Measurements from ENCODE around the gene PLEKHA5.
A peak's percentile ranks its signal among the peaks of the same experiment; 100 is the strongest.

Gene PLEKHA5

DNA sequence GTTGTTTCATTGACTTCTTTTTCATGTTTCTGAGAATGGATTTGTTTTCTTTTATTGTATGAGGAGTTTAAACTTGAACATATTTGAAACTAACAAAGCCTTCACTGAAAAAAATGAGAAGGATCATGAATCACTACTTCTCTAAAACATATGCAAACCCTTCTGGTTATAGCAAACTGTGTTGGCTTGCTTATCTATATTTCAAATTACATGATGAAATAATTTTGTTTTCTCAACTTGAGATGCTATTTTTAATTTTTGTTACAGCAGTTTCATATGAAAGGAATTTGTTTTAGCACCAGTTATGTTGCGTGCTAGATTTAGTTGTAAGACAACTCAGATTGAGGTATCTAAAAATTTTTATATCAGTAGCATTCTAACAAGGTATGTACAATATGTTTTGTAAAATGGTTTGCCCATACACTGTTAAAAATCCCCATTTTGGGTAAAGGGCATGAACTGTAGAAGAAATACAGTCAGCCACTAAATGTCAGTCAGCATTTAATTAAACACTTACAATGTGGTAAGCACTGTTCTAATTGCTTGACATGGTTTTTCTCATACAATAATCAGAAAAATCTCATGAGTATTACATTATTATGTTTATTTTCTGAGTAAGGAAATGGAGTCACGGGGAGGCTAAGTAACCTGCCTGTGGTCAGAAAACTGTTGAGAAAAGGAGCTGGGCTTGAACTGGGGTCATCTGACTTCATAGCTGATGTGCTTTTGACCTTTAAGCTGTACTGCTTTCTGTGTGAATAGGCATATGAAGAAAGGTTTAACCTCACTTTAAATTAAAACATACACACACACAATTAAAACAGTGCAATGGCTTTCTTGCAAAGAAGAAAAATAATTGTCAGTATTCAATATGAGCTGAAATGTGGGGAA, 105.7 kb downstream of the PLEKHA5 start:
- DNase-seq (ENCODE audit: low read depth) = peak; percentile 55

DNA sequence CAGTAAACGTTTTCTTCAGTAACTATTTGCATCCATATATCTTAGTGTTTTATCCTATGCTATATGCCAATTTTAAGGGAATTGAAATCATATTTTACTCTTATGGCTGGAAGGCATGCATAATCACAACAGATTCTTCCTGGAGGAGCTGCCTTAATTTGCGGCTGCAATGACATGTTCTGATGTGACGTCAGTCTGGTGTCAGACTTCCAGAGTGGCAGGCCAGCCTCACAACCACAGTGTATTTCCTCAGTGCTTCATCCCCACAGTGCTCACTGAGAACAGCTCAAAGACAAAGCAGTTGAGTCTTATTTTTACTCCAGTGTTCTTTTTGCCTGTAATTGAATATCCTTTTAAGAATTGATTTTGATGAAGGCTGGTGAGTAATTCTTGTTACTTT, 107.1 kb downstream of the PLEKHA5 start:
- peak; percentile 73 for DNase-seq (ENCODE audit: low read depth)

DNA sequence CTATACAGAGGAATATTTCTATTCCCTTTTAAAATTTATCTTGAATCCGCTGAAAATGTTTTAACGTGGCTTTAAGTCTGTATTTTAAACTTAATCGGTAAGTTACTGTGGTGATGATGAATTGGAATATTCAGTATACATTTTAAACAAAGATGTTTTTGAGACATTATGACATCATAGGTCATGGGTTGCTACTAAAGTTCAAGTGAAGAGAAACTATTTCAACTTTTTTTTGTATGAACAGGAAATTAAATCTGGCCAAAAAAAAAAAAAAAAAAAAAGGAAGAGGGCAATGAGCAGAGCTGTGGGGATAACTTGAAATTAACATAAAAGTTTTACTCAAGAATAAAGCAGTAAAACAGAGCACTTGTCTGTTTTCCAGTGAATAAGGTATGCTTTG, 109.0 kb downstream of the PLEKHA5 start:
- no peak for DNase-seq (ENCODE audit: low read depth)

DNA sequence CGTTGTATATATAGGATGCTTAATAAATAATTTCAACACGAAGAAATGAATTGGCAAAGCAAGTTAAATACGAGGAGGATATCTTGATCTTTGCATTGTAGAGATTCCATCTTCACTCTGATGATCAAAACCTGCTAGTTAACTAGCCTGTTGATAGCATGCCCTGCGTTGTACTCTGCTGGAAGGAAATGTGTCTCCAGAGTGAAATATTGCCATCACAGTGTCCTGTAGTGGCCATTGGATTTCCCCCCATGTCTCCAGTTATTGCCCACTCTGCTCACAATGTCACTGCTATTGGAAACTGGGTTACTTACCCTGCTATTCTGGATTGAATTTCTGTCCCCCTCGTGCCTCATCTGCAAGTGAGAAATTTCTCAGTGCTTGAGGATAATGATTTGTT, 109.6 kb downstream of the PLEKHA5 start:
- no peak for DNase-seq (ENCODE audit: low read depth)

DNA sequence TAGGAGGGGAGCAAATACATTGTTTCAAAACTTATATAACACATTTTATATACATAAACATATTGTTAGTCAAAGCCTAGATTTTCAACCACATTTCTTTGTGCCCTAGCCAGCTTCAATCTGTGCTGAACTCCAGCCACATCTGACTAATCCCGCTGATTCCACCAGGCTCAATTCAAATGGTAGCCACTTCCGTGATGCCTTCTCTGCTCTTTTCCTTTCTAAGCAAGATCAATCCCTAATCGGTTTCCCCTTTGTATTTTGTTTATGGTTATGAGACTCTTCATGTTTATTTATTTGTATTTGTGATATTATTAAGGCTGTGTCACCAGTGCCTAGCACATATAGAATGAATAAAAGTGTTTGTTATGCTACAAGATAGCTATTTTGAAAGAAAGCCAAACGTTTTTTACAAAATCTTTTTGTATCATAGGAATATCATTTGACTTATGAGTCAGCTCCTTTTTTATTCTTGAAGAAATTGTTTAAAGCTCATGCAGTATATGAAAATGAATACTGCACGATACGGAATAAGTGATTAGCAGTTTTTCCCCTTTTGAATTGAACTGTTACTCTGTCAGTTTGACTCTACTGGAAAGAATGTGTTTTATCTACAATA, 110.2 kb downstream of the PLEKHA5 start:
- DNase-seq (ENCODE audit: low read depth) = peak; percentile 26

DNA sequence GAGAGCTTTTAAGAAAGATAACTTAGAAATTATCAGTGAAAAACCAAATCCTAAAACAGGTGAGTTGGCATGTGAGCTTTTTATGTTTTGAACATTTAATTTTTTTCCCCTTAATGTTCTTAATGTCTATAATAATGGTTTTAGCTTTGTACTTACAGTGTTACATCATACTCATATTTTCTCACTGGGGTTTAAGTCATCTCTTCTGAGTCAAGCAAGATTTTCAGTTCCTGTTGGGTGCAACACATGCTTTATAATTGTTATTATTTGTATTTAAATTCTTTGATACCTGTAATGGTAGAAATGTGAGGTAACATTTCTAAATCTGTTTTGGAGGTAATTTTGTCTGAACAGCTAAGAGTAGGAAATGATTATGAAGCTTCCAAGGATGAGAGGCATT, 113.0 kb downstream of the PLEKHA5 start:
- DNase-seq (ENCODE audit: low read depth) = no peak

DNA sequence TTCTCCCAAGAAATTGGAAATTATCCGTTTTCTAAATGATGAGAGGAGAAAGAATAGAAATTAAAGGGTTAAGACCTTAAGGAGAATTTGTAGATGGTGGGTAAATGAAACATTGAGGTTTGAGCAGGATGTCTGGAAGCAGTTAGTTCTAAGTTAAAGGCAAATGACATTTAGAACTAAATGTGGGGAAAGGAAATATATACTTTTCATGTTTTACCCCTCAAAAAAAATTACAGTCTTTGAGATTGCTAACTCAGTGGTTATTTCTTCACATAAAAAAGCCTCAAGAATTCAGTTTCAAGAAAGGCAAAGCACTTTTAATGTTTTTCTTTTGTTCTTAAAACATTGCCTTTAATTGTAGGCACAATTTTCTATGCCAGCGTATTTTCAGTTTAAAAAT, 114.0 kb downstream of the PLEKHA5 start:
- DNase-seq (ENCODE audit: low read depth) = no peak

DNA sequence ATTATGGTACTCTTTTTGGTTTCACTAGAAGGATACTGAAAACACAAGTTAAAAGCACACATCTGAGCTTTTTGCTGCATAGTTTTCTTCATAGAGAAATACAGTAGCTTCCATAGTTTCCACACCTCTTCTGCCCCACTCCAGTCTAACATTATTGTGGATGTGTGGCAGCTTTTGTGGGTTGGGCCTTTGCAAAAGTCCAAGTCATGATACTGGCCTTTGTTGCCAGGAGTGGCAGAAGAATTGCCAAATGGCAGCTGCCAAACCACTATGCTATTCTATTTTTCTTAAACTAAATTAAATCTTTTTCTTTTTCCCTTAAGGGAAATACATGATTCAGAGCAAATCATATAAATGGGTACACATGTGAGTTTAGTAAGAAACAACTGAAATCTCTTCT, 114.8 kb downstream of the PLEKHA5 start:
- peak; percentile 15 for DNase-seq (ENCODE audit: low read depth)

DNA sequence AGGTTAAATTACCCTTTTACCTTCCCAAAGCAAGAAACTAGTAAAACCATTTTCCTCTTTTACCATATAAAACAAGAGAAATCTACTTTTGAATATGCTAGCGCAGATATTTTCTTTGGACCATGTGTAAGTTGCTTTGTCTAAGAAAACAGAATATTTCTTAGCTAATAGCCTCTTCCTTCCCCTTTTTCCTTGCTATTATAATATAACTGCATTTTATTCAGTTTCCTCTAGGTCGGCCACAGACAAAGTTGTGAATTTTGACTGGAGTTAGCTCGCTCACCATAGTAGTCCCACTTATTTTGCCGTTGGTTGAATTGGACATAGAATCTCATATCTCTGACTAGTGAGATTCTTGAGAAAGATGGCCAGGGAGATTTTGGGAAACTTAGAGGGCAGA, 115.6 kb downstream of the PLEKHA5 start:
- DNase-seq (ENCODE audit: low read depth) = no peak

DNA sequence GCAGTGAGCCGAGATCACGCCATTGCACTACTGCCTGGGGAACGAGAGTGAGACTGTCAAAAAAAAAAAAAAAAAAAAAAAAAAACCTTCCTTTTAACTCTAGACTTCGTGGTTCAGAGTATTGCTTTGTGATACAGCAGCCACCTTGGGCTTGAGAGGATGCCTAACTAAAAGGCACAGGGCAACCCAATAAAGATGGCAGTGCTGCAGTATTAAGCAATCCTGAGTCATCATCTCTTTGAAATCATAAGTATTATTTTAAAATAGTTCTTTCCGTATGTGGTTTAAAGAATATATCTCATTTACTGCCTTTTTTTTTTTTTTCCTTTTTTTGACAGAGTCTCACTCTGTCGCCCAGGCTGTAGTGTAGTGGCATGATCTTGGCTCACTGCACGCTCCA, 116.1 kb downstream of the PLEKHA5 start:
- no peak for DNase-seq (ENCODE audit: low read depth)

DNA sequence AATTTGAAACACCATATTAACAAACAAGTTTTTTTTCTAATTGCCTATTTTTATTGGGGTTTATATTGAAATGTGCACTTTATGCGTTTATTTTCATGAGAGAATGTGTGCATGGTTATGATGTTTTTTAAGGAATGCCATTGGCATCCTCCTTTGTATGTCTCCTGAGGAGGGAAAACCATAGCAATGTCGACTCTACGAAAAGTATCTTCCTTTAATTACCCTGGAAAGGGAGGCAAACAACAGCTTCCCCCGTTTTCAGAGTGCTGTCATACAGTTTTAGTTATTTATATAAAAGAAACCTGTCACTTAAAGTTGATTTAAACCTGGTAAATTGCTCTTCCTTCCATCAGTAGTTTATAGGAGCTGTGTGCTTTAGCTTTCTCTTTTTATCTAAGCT, 117.4 kb downstream of the PLEKHA5 start:
- DNase-seq (ENCODE audit: low read depth) = no peak

DNA sequence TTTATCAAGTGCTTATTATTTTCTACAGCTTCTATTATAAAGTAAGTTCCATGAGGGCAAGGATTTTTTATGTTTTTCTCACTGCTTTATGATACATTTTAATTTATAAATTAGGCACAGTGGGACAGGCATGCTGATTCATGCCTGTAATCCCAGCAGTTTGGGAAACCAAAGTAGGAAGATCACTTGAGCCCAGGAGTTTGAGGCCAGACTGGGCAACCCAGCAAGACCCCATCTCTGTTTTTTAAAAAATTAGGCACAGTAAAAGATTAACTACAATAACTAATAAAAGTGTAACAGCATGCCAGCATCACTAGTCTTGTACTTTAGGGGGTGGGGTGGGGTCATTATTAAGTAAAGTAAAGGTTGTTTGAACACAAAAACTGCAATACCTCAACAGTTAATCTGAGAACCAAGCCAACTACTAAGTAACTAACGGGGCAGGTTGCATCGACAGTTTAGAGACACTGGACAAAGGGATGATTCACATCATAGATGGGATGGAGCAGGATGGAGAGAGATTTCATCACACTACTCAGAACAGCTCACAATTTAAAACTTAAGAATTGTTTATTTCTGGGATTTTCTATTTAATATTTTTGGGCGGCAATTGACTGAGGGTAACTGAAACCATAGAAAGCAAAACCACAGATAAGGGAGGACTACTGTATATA, 119.5 kb downstream of the PLEKHA5 start:
- peak; percentile 50 for DNase-seq (ENCODE audit: low read depth)

DNA sequence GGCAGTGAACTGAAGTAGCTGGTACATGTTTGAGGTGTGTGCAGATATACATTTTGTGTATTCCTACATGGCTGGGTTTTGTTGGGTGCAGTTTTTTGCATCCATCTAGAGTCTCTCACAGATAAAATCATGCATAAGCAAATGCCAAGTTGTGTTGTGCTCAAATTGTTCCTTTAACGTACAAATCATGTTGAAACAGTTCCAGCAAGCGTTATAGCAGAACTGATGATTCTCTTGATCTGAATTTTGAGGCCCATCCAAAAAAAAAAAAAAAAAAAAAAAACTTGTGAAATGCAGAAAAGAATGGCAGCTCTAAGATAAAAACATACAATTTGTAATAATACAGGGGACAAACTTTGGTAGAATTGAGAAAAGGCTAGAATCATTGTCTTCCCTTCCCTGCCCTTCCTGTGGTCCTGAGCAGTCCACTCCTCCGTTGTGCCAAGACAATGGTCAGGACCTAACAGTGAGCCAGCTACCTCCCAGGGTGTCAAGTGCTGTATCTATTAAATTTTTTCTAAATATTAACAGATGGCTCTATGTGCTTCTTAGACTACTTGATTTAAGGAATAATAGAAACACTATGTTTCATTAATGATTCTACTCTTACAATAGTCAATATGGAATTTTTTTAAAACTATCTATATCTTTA, 122.1 kb downstream of the PLEKHA5 start:
- DNase-seq (ENCODE audit: low read depth) = no peak

DNA sequence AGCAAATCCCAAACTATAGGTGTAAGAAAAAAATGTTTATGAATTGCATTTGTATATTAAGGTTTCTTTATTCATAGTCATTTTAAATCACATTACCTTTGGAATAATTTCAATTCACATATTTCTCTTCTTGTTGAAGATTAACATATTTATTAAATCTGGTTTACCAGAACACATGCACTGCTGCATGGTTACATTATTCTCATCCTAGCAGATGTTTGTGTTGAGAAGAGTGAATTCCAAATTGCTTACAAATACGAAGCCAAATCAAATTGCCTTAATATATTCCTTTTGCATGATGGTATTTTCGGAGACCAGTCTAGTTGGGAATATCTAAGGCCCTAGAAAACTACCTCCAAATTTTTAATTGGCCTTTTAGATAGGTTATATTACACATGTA, 130.6 kb downstream of the PLEKHA5 start:
- no peak for DNase-seq (ENCODE audit: low read depth)

DNA sequence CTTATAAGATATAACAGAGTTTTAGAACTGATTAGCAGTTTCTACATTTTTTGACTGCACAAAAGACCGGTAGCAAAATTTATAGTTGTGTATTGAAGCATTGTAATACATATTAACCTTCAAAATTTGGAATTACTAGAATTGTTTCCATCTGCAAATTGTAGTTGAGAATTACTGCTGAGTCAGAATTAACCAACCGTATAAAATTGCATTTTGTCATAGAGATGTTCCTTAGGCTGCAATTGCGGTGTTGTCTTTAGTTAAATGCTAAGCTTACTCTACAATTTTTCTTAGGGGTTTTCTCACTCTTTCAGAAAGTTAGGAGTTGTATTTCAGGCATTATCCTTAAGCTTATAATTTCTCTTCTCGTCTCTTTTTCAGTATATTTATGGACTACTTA, 132.2 kb downstream of the PLEKHA5 start:
- DNase-seq (ENCODE audit: low read depth) = no peak

DNA sequence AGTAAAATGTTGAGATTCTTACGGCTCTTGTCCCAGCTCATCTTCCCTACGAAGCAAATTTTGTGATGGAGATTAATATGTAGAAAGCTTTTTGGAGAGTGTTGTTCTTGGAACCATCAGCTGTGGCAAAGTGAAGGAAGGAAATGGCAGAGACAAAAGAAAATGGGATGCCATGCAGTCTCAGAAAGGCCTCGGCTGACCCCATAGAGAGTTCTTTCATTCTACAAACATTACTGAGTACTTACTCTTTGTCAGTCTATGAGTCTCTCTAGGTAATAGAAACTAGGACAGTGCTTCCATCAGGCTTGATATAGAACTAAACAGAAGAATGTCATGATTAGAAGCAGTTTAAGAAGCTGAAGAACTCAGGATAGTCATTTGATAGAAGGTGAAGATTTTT, 134.1 kb downstream of the PLEKHA5 start:
- no peak for DNase-seq (ENCODE audit: low read depth)

DNA sequence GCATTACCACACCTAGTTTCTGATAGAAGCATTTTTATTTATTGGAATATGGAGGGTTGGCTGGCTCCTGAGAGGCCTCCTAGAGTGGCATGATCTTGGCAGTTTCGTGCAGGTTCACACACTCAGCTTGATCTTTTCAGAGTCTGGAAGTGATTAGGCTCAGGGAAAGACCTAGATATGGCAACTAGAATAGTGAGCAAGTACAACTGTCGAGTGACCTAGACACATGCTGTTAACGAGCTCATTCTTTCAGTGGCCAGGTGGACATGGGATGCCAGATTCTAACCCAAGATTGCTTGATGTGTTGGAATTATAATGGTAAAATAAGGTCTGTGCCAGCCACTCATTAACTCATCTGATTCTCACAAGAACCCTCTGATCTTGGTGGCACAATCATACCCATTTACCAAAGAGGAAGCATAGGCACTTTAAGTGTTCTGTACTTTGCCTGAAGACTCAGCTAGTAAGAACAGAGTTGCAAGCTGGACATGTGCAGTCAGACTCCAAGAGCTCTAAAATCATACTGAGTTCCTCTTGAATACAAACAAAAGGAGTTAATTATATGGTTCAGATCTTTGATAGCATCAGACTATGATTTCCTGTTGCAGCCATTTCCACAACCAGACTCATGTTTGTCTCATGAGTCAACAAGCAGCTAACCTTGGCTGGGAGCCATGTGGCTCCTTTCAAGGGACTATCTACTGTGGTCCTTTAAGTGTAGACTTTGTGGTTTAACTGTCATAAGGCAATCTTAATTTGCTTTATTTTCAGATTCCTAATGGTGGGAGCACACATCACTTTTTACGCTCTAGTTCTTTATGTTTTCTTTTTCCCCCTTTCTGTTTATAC, 144.2 kb downstream of the PLEKHA5 start:
- DNase-seq (ENCODE audit: low read depth) = peak; percentile 99

DNA sequence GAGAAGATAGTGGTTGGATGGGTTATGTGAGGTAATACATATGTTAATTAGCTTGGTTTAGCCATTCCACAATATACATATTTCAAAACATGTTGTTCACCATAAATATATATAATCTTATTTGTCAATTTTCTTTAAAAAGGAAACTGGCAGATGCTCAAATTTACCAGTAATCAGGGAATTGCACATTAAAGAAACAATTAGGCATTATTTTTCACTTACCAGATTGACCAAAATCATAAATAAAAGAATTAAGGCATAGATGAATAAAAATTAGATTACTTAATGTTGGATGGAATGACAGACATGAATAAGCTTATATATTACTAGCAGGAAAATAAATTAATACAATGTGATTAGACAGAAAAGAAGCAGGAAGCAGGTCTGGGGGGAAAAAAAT, 147.2 kb downstream of the PLEKHA5 start:
- no peak for DNase-seq (ENCODE audit: low read depth)

DNA sequence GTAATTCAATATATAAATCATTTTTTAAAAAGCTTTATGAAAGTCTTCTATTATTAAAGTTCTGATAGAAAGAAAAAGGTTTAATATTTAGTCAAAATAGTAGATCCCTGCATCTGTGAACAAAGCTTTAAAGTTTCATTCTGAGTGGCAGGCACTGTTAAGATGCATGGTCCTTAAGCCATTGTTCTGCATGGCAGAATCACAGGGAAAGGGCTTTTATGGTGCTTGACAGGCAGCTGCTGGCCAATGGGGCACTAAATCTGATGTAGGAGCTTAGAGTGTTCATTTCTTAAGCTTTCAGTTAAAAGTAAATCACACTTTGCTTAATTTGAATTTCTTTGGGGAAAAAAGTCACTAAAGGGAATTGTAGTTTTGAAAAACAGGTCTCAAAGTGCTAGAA, 148.2 kb downstream of the PLEKHA5 start:
- DNase-seq (ENCODE audit: low read depth) = no peak

DNA sequence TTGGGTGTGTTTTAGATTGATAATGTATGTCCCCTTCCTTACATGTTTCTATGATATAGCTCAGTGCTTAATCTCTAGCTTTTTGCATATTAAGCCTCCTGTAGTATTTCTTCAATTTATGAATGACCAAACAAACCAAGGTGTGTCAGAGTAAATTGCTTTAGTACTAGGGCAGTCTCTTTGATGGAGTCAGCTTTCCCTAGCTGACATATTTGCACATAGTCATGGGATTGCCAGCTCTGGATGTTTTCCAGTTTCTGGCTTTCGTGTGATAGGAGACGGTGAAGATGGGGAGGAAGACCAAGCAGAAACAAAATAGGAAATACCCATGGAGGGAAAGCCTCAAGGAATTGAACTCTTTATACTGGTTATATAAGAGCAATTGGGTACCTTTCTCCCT, 148.9 kb downstream of the PLEKHA5 start:
- DNase-seq (ENCODE audit: low read depth) = no peak

DNA sequence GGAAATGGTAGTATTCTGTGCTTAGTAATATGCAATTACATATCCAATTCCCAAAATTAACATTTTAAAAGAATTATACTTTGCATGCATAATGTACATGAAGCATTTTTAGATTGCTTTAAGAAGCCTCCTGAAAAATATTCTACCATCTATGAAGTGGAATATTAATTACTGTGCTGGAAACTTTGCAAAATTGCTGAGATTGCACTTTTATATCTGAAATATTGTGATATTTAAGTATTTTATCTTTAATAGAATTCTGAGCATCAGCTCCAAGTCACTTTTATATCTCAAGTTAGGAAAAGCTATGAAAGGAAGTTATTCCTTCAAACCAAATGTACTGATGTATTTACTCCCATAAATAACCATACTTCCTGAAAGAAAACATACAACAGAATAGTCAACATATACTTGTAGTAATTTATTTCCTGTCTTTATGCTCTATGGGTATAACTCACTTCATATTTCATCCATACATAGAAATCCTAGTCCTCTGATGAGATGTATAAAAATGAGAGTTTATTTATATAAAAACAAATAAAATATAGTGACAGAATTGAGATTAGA, 152.7 kb downstream of the PLEKHA5 start:
- no peak for DNase-seq (ENCODE audit: low read depth)

All from EH (cell line).